PFSK-1 (cell line): ENCODE data around the gene FOXP2.

Experiments
- SIN3A ChIP-seq: IDR thresholded peaks from 2 replicates; pipeline ENCODE4 v1.6.1; 2012; ENCODE audit warnings: mild to moderate bottlenecking, low read length, moderate library complexity, borderline replicate concordance; ENCODE audit not compliant: insufficient read depth
- TF ChIP-seq, protein P1 (sequence below), 2 experiments: IDR thresholded peaks; 2 replicates each; pipeline versions ENCODE4 v1.6.1 to v1.8.0; 2011 to 2012; ENCODE audit warnings: low read depth in 2 of 2, low read length in 2 of 2, control low read depth in 1 of 2, inconsistent platforms in 1 of 2, mild to moderate bottlenecking in 1 of 2, moderate library complexity in 1 of 2; ENCODE audit not compliant: insufficient read depth in 1 of 2

DNA sequence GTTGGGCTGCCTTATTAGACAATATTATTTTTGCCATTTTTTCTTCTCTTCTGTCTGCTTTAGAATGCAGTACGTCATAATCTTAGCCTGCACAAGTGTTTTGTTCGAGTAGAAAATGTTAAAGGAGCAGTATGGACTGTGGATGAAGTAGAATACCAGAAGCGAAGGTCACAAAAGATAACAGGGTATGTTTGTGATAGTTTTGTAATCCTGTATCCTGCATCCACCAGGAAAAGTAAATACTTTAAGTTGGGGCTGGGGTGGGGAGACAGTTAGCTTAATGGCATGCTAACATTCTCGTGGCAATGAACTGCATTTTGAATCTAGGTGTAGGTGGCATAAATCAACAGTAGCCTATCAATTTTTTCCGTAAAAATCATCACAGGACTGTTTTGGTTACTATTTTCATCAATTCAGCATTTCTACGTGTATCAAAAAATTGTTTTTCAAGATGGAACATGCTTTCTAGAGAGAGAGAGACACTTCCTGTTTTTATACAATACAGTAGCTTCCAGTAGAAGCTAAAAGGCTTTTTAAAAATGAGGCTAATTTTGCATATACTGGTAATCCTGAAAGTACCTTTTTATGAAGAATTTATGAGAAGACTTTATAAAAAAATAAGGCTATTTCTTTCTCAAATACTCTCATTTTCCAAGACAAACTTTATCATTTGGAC, 247.5 kb downstream of the FOXP2 start:
- no peak for TF ChIP-seq SIN3A
- TF ChIP-seq, protein P1, sequence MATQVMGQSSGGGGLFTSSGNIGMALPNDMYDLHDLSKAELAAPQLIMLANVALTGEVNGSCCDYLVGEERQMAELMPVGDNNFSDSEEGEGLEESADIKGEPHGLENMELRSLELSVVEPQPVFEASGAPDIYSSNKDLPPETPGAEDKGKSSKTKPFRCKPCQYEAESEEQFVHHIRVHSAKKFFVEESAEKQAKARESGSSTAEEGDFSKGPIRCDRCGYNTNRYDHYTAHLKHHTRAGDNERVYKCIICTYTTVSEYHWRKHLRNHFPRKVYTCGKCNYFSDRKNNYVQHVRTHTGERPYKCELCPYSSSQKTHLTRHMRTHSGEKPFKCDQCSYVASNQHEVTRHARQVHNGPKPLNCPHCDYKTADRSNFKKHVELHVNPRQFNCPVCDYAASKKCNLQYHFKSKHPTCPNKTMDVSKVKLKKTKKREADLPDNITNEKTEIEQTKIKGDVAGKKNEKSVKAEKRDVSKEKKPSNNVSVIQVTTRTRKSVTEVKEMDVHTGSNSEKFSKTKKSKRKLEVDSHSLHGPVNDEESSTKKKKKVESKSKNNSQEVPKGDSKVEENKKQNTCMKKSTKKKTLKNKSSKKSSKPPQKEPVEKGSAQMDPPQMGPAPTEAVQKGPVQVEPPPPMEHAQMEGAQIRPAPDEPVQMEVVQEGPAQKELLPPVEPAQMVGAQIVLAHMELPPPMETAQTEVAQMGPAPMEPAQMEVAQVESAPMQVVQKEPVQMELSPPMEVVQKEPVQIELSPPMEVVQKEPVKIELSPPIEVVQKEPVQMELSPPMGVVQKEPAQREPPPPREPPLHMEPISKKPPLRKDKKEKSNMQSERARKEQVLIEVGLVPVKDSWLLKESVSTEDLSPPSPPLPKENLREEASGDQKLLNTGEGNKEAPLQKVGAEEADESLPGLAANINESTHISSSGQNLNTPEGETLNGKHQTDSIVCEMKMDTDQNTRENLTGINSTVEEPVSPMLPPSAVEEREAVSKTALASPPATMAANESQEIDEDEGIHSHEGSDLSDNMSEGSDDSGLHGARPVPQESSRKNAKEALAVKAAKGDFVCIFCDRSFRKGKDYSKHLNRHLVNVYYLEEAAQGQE (IDR thresholded peaks at IDR 0.05; ENCODE audit: insufficient read depth in 1 of 2, low read depth in 2 of 2, low read length in 2 of 2): no peak
